ENCODE results near the gene DNAJB13.

- TF ChIP-seq, protein P1, sequence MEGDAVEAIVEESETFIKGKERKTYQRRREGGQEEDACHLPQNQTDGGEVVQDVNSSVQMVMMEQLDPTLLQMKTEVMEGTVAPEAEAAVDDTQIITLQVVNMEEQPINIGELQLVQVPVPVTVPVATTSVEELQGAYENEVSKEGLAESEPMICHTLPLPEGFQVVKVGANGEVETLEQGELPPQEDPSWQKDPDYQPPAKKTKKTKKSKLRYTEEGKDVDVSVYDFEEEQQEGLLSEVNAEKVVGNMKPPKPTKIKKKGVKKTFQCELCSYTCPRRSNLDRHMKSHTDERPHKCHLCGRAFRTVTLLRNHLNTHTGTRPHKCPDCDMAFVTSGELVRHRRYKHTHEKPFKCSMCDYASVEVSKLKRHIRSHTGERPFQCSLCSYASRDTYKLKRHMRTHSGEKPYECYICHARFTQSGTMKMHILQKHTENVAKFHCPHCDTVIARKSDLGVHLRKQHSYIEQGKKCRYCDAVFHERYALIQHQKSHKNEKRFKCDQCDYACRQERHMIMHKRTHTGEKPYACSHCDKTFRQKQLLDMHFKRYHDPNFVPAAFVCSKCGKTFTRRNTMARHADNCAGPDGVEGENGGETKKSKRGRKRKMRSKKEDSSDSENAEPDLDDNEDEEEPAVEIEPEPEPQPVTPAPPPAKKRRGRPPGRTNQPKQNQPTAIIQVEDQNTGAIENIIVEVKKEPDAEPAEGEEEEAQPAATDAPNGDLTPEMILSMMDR (IDR thresholded peaks at IDR 0.05) = no peak
- no peak for TF ChIP-seq POLR2A (IDR thresholded peaks at IDR 0.05)
These were observed 49.7 kb downstream of the DNAJB13 start for GRCh38 chr11:74000307-74001133.

All from thyroid gland (tissue), 4 donors.